A673 (cell line): ENCODE data around the gene GATAD2B. TPM values are rescaled to one million over a fixed set of nuclear protein-coding genes. Genes with fewer than 3 reads are reported as not detected.

Source experiments
- Bru-seq: library from RNA; stranded (reverse); fragments of 400-500 nt; gene quantifications from one replicate; lab custom pipeline; 2021; lab: Mats Ljungman, UMichigan
- BruChase-seq, 2 experiments: library from RNA; stranded (reverse); fragments of 400-500 nt; gene quantifications; one replicate each; lab custom pipeline; 2021; lab: Mats Ljungman, UMichigan
- BruUV-seq: library from RNA; stranded (reverse); fragments of 400-500 nt; replicated peaks from 2 replicates; lab custom pipeline; 2021; lab: Mats Ljungman, UMichigan
- CTCF ChIA-PET: fragments of 300-600 bp; sonication (Branson Sonifier 250); formaldehyde crosslinking; loops from one replicate; lab custom pipeline; 2022; ENCODE audit warnings: antibody characterized with exemption; lab: Charles Lee
- POLR2A ChIA-PET: fragments of 300-600 bp; sonication (Branson Sonifier 250); formaldehyde crosslinking; loops from one replicate; lab custom pipeline; 2022; ENCODE audit warnings: antibody characterized with exemption; ENCODE audit not compliant: low non-redundant PET; lab: Charles Lee
- DNase-seq: peaks from one replicate; pipeline ENCODE4 v3.0.0-alpha.2; 2015; ENCODE audit warnings: low spot score
- H3K27ac ChIP-seq: fragments of 200-600 bp; sonication (generic); 2 replicates; pipeline ENCODE4 v1.5.1; 2016; ENCODE audit warnings: mixed run types, low read depth, mild to moderate bottlenecking, mixed read lengths, antibody characterized with exemption, low read length; ENCODE audit not compliant: poor library complexity, severe bottlenecking
- H3K27me3 ChIP-seq: fragments of 200-600 bp; sonication (generic); replicated peaks from 2 replicates; pipeline ENCODE4 v1.6.1; 2017; ENCODE audit warnings: mixed run types, low read depth, mild to moderate bottlenecking, mixed read lengths, antibody characterized with exemption, low read length; ENCODE audit not compliant: insufficient read depth, poor library complexity
- H3K36me3 ChIP-seq: fragments of 200-600 bp; sonication (generic); 2 replicates; pipeline ENCODE4 v1.6.1; 2016; ENCODE audit warnings: mixed run types, mild to moderate bottlenecking, mixed read lengths, antibody characterized with exemption, low read length; ENCODE audit not compliant: insufficient read depth, poor library complexity, severe bottlenecking
- H3K4me1 ChIP-seq: fragments of 200-600 bp; sonication (generic); 2 replicates; pipeline ENCODE4 v1.6.1; 2017; ENCODE audit warnings: mixed run types, mild to moderate bottlenecking, mixed read lengths, antibody characterized with exemption, low read length; ENCODE audit not compliant: insufficient read depth, poor library complexity, severe bottlenecking
- H3K4me3 ChIP-seq: fragments of 200-600 bp; sonication (generic); 2 replicates; pipeline ENCODE4 v1.5.1; 2016; ENCODE audit warnings: low read depth, mixed run types, mild to moderate bottlenecking, mixed read lengths, low read length; ENCODE audit not compliant: poor library complexity, severe bottlenecking
- H3K9me3 ChIP-seq: fragments of 200-600 bp; sonication (generic); 2 replicates; pipeline ENCODE4 v1.6.1; 2016; ENCODE audit warnings: mixed run types, low read depth, mild to moderate bottlenecking, mixed read lengths, antibody characterized with exemption, low read length; ENCODE audit not compliant: poor library complexity, severe bottlenecking
- EZH2 ChIP-seq: fragments of 200-600 bp; sonication (generic); IDR thresholded peaks from 2 replicates; pipeline ENCODE4 v1.6.1; 2017; ENCODE audit warnings: borderline replicate concordance, low read depth, mild to moderate bottlenecking, mixed read lengths, antibody characterized with exemption, low read length; ENCODE audit not compliant: poor library complexity, severe bottlenecking
- intact Hi-C: fragments of 100-400 bp; cut with micrococcal nuclease; formaldehyde crosslinking; loops from one replicate; pipeline ENCODE4 v1.10.0; 2022; ENCODE audit not compliant: unreplicated experiment
- long read RNA-seq: library from polyadenylated mRNA; stranded (forward); transcript quantifications from one replicate; pipeline ENCODE4 v2.0.0, GENCODE V29; 2022
- total RNA-seq: library from RNA; stranded (reverse); gene quantifications from 2 replicates; pipeline ENCODE4 v1.2.3, GENCODE V29; 2021
- TF ChIP-seq, protein P1 (sequence below): fragments of 300-800, 200-600 bp; sonication (generic); conservative IDR thresholded peaks from 2 replicates; pipeline ENCODE4 v1.5.1; 2017; ENCODE audit warnings: low read depth, mild to moderate bottlenecking, antibody characterized with exemption, low read length, moderate library complexity, mixed read lengths

The GATAD2B gene
- total RNA-seq (58.8 and 67.3 TPM in 2 replicates), Bru-seq, nascent RNA (percentile 85 among the genes with signal in this experiment), BruChase-seq, experiment 1, labeled RNA remaining after a 2-hour chase (percentile 88 among the genes with signal in this experiment), BruChase-seq, experiment 2, labeled RNA remaining after a 6-hour chase (percentile 90 among the genes with signal in this experiment)
- long read RNA-seq, full-length matches to known transcripts = 1 of 7 reads
- long read RNA-seq, partial matches to known transcripts = 0 of 7 reads
- long read RNA-seq, other reads (novel, unspliced or antisense) = 6 of 7 reads

DNA sequence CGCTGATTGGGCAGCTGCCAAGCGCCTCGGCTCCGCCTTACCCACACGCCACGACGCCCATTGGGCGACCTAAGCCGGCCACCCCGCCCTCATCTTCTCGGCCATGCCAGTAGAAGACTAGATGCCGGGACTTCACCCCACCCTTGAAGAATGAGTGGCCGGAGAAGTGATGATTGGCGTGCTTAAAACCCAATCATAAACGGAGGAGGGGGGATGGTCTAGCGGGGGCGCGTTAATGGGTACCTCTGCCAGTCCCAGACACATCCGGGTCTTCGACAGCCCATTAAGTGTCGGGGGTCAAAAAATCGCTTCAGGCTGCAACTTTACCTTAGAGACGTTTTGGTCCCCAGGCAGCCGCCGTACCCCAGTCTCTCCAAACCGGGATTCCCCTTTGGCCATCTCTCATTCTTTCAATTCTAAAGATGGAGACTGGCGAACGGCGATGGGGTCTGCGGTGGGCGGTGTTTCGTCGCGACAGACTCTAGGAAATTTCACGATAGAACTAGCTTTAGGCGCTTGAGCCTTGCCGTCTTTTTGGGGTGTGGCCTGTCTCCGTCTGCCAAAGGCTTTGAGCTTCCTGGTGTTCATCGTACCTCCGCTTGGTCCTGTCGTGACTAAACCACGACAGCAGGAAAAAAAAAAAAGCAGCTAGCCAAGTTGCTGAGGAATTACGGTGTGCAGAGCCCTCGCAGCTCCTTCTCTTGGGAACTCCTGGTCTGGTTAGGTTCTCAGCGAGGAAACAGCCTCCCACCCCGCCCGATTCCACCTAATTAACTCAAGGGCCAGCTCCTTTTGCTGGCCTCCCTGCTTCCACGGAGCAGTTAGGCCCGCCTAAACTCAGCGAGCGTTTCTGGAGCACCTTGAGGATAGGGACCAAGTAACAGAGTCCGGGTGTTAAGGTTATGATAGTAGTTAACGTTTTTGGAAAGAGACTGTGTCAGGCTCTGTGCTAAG lies at the start of gene GATAD2B:
Gene GATAD2B, minus strand, starts transcription at position 1 of the 954 bp plus-strand sequence. CDS start 94,625 bp downstream, outside the sequence.
- intact Hi-C loops = loop anchor here (5.0 kb wide), 1 partner anchor 101 kb away; no protein-coding TSS in a partner anchor
- DNase-seq = peak; percentile 100
- TSS peak; percentile 94 for BruUV-seq
- ChIA-PET CTCF (interaction anchor here (0.5 to 0.9 kb wide), 2 partner anchors 102 to 108 kb away, joined by 3 to 4 read pairs; no protein-coding TSS in a partner anchor), POLR2A (interaction anchor here (0.6 to 0.7 kb wide), 2 partner anchors 21 to 45 kb away, joined by 4 to 6 read pairs; no protein-coding TSS in a partner anchor)
- no peak for TF ChIP-seq EZH2
- TF ChIP-seq, protein P1, sequence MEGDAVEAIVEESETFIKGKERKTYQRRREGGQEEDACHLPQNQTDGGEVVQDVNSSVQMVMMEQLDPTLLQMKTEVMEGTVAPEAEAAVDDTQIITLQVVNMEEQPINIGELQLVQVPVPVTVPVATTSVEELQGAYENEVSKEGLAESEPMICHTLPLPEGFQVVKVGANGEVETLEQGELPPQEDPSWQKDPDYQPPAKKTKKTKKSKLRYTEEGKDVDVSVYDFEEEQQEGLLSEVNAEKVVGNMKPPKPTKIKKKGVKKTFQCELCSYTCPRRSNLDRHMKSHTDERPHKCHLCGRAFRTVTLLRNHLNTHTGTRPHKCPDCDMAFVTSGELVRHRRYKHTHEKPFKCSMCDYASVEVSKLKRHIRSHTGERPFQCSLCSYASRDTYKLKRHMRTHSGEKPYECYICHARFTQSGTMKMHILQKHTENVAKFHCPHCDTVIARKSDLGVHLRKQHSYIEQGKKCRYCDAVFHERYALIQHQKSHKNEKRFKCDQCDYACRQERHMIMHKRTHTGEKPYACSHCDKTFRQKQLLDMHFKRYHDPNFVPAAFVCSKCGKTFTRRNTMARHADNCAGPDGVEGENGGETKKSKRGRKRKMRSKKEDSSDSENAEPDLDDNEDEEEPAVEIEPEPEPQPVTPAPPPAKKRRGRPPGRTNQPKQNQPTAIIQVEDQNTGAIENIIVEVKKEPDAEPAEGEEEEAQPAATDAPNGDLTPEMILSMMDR = no peak
- no peaks in the 10 kb centered on the region for H3K27me3 ChIP-seq
- H3K4me3 ChIP-seq = peak within 1 kb of the TSS; percentile 75
- peaks cover 31% of the 10 kb centered on the region for H3K4me1 ChIP-seq
- no peaks in the 10 kb centered on the region for H3K9me3 ChIP-seq
- H3K27ac ChIP-seq = peak within 1 kb of the TSS; percentile 77
- H3K36me3 ChIP-seq = no peaks in the 10 kb centered on the region

DNA sequence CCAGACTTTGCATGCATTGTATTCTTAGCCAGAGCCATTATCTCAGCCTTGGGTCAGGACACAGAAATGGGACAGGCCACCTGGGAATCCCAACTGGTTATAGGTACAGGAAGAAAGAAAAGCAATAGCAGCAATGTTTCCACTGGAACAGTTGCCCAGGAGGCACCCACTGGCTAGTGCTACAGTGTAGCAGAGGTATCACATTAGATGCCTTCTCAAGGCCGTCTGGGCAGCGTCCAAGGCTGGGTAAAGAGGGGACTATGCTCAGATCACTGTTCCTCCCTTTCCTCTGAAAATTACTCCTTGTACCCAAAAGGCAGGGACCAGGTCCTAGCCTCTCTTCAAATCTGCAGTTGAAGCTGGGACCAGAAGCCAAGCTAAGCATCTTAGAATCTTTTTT lies 47.6 kb upstream of the GATAD2B start:
- Histone ChIP-seq H3K27me3 (no peaks in the 10 kb centered on the region), H3K27ac (no peak overlapping the region), H3K36me3 (peaks cover 18% of the 10 kb centered on the region), H3K9me3 (no peaks in the 10 kb centered on the region), H3K4me1 (peaks cover 11% of the 10 kb centered on the region), H3K4me3 (no peak overlapping the region)
- ChIA-PET POLR2A (interaction anchor here (0.6 kb wide), 1 partner anchor 871 kb away, joined by 7 read pairs; no protein-coding TSS in a partner anchor), CTCF (no interaction called here)
- intact Hi-C loops = no loop called here
- no TSS peak for BruUV-seq
- DNase-seq = no peak
- TF ChIP-seq, protein P1 = no peak

DNA sequence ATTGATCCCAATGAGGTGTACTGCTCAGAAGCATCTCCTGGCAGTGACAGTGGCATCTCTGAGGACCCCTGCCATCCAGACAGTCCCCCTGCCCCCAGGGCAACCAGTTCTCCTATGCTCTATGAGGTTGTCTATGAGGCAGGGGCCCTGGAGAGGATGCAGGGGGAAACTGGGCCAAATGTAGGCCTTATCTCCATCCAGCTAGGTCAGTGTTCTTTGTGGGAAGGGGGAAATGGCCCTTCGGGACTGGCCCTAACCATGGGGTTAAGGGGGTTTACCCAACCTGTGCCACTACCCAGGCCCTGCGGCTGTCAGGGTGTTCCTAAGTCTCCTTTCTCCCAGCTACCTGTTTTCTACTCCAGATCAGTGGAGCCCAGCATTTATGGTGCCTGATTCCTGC lies 46.2 kb upstream of the GATAD2B start:
- no peak for TF ChIP-seq EZH2
- TF ChIP-seq, protein P1 = no peak
- Histone ChIP-seq H3K27ac (peak overlapping the region; percentile 77), H3K4me1 (peaks cover 11% of the 10 kb centered on the region), H3K9me3 (no peaks in the 10 kb centered on the region), H3K36me3 (peaks cover 6% of the 10 kb centered on the region), H3K4me3 (peak overlapping the region; percentile 55), H3K27me3 (no peaks in the 10 kb centered on the region)
- ChIA-PET POLR2A (no interaction called here), CTCF (no interaction called here)
- no peak for DNase-seq
- no TSS peak for BruUV-seq
- intact Hi-C loops = no loop called here
